ENCODE measurements around the gene DCLK1.

Gene DCLK1

GRCh38 chr13:35858665-35859064, 272.5 kb downstream of the DCLK1 start:
- DNase-seq (ENCODE audit: low spot score): no peak

GRCh38 chr13:35857769-35858168, 273.4 kb downstream of the DCLK1 start:
- DNase-seq (ENCODE audit: low spot score): no peak

GRCh38 chr13:35856721-35857364, 274.3 kb downstream of the DCLK1 start:
- no peak for DNase-seq (ENCODE audit: low spot score)

- no peak for DNase-seq (ENCODE audit: low spot score)
Observed at GRCh38 chr13:35856084-35856483, 275.1 kb downstream of the DCLK1 start.

- DNase-seq (ENCODE audit: low spot score): no peak
Observed at GRCh38 chr13:35855531-35856019, 275.6 kb downstream of the DCLK1 start.

- no peak for DNase-seq (ENCODE audit: low spot score)
Observed at GRCh38 chr13:35854286-35854685, 276.9 kb downstream of the DCLK1 start.

GRCh38 chr13:35851881-35852280, 279.3 kb downstream of the DCLK1 start:
- no peak for DNase-seq (ENCODE audit: low spot score)

- DNase-seq (ENCODE audit: low spot score): no peak
Observed at GRCh38 chr13:35851356-35851755, 279.8 kb downstream of the DCLK1 start.

- DNase-seq (ENCODE audit: low spot score): no peak
Observed at GRCh38 chr13:35850569-35850968, 280.6 kb downstream of the DCLK1 start.

GRCh38 chr13:35849256-35849644, 281.9 kb downstream of the DCLK1 start:
- no peak for DNase-seq (ENCODE audit: low spot score)

- DNase-seq (ENCODE audit: low spot score): no peak
Observed at GRCh38 chr13:35848336-35849255, 282.6 kb downstream of the DCLK1 start.

GRCh38 chr13:35843272-35843671, 287.9 kb downstream of the DCLK1 start:
- no peak for DNase-seq (ENCODE audit: low spot score)

- peak; percentile 95 for DNase-seq (ENCODE audit: low spot score)
Observed at GRCh38 chr13:35841060-35841521, 290.1 kb downstream of the DCLK1 start.

- DNase-seq (ENCODE audit: low spot score): no peak
Observed at GRCh38 chr13:35839806-35840205, 291.4 kb downstream of the DCLK1 start.

- no peak for DNase-seq (ENCODE audit: low spot score)
Observed at GRCh38 chr13:35838356-35838755, 292.8 kb downstream of the DCLK1 start.

GRCh38 chr13:35836446-35836845, 294.7 kb downstream of the DCLK1 start:
- no peak for DNase-seq (ENCODE audit: low spot score)

GRCh38 chr13:35835989-35836388, 295.2 kb downstream of the DCLK1 start:
- DNase-seq (ENCODE audit: low spot score): no peak

- DNase-seq (ENCODE audit: low spot score): no peak
Observed at GRCh38 chr13:35833608-35834275, 297.4 kb downstream of the DCLK1 start.

- DNase-seq (ENCODE audit: low spot score): no peak
Observed at GRCh38 chr13:35833031-35833430, 298.2 kb downstream of the DCLK1 start.

GRCh38 chr13:35832551-35832950, 298.6 kb downstream of the DCLK1 start:
- DNase-seq (ENCODE audit: low spot score): no peak

GRCh38 chr13:35830850-35831450, 300.2 kb downstream of the DCLK1 start:
- DNase-seq (ENCODE audit: low spot score): no peak

GRCh38 chr13:35826626-35827254, 304.4 kb downstream of the DCLK1 start:
- no peak for DNase-seq (ENCODE audit: low spot score)

All from pons (tissue), 1 donor.